Amniotic epithelial cell (primary cell): ENCODE measurements around the gene CC2D2A.

Experiments
- DNase-seq: peaks from one replicate; pipeline ENCODE4 v3.0.0-alpha.2; 2010; ENCODE audit warnings: low read depth

CC2D2A gene

GRCh38 chr4:15469402-15470127, at the start of gene CC2D2A:
CC2D2A (plus strand) TSS chr4:15469882; CDS start chr4:15475933, 6,051 bp downstream.
- DNase-seq = peak; percentile 69

GRCh38 chr4:15420642-15421041, 49.0 kb upstream of the CC2D2A start:
- peak; percentile 62 for DNase-seq

GRCh38 chr4:15423285-15423711, 46.4 kb upstream of the CC2D2A start:
- no peak for DNase-seq

GRCh38 chr4:15425520-15425919, 44.2 kb upstream of the CC2D2A start:
- DNase-seq = no peak

DNA sequence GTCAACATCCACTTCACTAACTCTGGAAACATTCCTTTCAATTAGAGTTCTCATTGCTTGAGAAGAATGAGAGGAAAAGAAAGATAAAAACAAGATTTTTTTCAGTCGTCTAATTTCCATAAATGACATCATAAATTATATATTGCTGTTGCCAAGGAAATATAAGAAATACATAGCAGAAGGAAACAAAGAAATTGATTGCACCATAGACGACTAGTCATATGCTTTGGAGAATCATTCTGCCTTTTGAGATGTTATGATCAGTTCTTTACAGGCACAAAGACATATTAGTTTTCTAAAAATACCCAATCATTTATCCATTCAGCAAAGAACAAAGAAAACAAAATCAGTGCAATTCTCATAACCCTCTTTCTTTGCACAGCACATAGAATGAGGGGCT, 42.5 kb upstream of the CC2D2A start:
- no peak for DNase-seq

DNA sequence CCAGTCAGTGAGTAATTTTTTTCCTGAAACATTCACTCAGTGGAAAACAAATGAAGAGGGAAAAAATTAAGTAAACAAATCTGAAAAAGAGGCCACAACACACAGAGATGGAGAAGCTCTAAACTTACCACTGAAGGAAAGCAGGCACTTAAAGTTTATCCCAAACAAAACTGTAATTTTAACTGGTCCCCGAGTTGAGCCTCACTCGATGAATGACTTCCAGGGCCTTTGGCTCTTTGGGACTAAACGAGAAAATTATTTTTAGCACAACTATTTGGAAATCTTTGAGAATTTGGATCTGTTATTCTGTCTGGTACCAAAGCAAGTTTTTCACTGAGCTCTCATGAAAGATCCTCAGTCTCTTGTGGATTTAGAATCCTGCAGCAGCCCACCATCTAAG, 42.0 kb upstream of the CC2D2A start, which contains the start of gene C1QTNF7:
Gene C1QTNF7, plus strand, starts transcription at position 333 of the 400 bp plus-strand sequence. CDS start 7,711 bp downstream, outside the sequence.
- no peak for DNase-seq

DNA sequence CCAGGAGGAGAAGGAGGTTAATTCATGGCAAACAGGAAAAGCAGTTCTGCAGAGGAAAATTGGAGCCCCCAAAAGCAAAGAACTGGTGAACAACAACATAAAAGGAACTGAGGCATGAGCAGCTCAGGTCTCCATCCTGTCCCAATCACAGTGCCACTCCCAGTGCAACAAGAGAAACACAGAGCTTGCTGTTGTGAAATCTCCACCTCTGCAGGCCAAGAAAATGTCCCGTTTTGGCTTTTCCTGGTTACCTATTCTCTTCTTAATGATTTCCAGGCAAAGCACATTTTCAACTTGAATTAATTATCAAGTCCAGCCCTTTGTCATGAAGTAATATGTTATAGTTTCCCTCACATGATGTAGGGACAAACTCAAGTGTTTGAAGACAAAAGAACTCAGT, 41.1 kb upstream of the CC2D2A start:
- no peak for DNase-seq

DNA sequence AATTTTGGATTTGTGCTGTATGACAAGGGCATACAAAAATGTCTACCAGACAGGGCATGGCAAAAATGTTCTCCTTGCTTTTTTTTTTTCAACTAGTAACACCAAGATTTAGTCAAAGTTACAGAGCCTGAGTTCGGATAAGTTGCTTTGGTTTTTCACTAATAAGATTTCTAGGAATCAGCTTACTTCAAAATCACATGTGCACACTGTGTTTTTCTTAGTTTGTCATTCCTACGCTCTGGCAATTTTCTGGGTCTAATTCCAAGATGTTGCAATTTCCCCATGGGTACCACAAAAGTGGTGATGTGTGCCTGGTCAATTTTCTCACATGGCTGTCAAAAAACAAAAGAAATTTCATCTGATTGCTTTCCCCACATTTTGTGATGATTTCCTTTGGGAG, 35.6 kb upstream of the CC2D2A start:
- DNase-seq = no peak

DNA sequence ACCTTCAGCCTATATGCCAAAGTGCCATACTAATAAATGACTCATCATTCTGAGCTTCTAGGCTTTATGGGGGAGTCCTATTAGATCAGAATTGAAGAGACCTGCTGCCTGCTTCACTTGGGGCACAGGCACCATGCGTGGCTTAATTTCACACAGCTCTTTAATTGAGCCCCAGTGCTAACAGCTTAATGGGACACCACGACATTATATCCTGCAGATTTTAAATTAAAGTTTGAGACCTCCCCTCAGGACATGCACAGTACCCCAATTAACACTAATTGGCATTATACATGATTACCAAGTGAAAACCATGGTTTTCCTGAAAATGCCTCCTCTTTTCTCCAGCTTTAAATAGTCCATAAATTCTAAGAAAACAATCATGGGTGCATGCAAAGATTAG, 35.0 kb upstream of the CC2D2A start:
- DNase-seq = no peak

DNA sequence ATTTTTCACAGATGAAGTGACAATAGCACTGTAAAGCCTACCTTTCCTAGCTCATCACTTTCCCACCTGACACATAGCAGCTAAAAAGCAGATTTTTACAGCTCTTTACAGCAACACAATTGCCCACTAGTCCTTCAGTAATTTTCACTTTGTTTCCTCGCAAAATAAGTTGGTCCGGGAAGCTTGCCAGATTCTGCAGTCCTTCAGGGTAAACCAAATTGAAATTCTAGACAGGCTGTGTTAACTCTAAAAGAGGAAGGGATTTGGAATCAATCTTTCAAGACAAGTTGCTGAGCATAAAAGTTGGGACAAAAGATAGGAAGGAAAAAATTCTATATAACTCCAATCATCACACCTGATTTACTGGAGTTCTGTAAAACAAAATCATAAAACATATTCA, 33.2 kb upstream of the CC2D2A start:
- DNase-seq = no peak

DNA sequence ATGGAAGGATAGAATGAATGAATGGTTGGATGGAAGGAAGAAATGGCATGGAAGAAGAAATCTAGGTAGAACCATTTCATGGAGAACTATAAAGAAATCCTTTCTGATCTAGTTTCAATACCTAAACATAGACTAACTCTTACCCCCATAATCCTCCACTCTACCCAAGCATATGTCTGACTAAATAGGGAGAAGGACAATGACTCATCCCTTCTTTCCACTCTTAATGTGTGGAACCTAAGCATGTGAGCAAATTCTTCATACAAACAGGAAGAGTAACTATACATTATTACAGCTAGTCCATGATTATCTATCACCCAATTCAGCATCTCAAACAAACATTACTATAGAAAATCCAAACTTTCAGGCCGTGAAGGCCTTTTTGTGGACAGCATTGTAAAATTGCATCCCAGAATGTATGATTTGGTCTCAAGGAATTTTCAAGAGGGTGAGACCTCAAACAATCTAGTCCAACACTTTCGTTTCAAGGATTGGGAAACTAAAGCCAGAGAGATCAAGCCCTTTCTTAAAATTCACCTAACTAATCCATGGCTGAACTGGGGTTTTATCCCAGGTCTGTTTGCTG, 30.6 kb upstream of the CC2D2A start:
- DNase-seq = no peak

GRCh38 chr4:15443371-15444160, 26.1 kb upstream of the CC2D2A start:
- no peak for DNase-seq

DNA sequence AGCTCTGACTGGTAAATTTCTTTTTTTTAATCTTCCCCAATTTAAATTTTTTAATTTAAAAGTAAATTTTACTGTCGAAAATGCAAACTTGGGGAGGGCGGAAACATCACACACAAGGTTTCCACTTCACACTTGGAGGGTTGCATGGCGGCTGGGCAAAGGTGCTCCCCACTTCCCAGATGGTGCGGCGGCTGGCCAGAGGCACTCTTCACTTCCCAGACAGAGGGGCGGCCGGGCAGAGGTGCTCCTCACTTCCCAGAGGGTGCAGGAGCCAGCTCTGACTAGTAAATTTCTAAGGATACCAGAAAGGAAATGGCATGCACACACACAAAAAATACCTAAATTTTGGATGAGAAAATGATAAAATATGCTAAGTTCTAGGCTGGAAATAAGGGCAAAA, 25.4 kb upstream of the CC2D2A start:
- no peak for DNase-seq

DNA sequence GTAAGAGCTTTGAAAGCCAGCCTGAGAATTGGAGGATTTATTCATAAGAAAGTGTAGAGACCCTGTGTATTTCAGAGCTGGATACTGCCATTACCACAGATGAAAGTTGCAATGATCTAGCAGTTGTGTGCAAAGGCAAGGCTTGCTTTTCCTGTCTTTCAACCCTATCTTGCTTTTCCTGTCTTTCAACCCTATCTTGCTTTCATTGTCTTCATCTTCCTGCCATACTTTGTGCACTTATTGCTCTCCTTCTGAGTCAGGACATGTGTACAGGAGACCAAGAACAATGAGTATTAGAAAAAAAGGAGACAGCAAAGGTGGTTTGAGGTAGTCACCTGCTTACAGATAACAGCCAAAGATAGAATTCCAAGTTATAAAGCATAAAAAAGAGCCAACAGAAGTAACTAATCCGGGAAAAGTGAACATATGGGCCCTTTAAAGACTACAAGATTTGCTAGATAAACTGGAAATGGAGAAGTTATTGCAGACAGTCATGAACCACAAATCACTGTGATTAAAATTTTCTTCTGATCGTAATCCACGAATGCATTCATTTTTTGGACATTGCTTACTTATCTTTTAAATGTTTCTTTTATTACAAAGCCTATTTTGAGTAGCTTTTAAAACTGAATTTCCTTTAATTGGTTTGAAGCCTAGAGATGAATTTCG, 24.7 kb upstream of the CC2D2A start:
- DNase-seq = no peak

GRCh38 chr4:15451181-15451865, 18.4 kb upstream of the CC2D2A start:
- DNase-seq = peak; percentile 66

GRCh38 chr4:15451866-15452765, 17.6 kb upstream of the CC2D2A start:
- peak; percentile 98 for DNase-seq

- DNase-seq = peak; percentile 98
Measured at GRCh38 chr4:15455290-15455689, 14.4 kb upstream of the CC2D2A start.

- DNase-seq = peak; percentile 87
Measured at GRCh38 chr4:15457406-15458201, 12.1 kb upstream of the CC2D2A start.

- DNase-seq = no peak
Measured at GRCh38 chr4:15458616-15459015, 11.1 kb upstream of the CC2D2A start.

DNA sequence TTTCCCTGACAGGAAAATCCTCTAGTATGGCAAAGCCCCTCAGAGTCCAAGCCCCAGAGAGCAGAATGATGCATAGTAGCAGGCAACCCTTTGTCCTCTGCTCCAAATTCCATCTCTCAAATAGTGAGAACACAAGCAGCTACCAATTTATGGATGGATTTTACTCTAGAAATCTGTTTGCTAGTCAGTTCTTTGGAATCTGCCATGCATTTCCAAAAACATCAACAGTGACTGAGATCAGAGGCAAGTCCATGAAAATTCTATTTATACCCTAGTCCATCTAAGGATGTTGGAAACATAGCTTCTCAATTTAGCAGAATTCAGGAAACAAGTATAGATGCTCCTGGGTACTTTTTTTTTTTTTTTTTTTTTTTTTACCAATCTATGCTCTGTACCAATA, 10.0 kb upstream of the CC2D2A start:
- no peak for DNase-seq
